ENCODE results near the gene HAGH.

The HAGH gene

GRCh38 chr16:1786242-1787055 lies 40.2 kb downstream of the HAGH start:
- TF ChIP-seq, protein P1, sequence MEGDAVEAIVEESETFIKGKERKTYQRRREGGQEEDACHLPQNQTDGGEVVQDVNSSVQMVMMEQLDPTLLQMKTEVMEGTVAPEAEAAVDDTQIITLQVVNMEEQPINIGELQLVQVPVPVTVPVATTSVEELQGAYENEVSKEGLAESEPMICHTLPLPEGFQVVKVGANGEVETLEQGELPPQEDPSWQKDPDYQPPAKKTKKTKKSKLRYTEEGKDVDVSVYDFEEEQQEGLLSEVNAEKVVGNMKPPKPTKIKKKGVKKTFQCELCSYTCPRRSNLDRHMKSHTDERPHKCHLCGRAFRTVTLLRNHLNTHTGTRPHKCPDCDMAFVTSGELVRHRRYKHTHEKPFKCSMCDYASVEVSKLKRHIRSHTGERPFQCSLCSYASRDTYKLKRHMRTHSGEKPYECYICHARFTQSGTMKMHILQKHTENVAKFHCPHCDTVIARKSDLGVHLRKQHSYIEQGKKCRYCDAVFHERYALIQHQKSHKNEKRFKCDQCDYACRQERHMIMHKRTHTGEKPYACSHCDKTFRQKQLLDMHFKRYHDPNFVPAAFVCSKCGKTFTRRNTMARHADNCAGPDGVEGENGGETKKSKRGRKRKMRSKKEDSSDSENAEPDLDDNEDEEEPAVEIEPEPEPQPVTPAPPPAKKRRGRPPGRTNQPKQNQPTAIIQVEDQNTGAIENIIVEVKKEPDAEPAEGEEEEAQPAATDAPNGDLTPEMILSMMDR (IDR thresholded peaks at IDR 0.05; ENCODE audit: insufficient read depth, low read length, poor library complexity, severe bottlenecking), result no peak
- DNase-seq (ENCODE audit: extremely low read depth, insufficient read length), result peak; percentile 15
- no peak overlapping the region for H3K4me3 ChIP-seq (replicated peaks; ENCODE audit: low read depth, low read length)
- peaks cover 13% of the 10 kb centered on the region for H3K36me3 ChIP-seq (ENCODE audit: control insufficient read depth, insufficient read depth, low read length)
- H3K27me3 ChIP-seq (replicated peaks; ENCODE audit: control insufficient read depth, insufficient read depth, low read length), result no peaks in the 10 kb centered on the region

DNA sequence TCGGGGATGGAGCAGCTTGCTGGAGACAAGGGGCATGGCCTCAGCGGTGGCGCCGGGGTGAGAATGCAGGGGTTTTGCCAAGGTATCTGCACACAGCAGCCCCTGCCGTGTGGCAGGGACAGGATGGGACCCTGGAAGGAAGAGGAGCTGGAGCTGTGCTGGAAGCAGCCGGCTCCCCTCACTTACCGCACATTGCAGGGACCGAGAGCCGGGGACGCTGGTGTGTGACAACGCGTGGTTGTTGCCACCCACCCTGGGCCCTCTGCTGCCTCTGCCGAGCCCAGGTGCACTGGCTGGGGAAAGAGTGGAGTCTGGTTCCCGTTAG lies 40.8 kb downstream of the HAGH start:
- no peaks in the 10 kb centered on the region for H3K27me3 ChIP-seq (replicated peaks; ENCODE audit: control insufficient read depth, insufficient read depth, low read length)
- TF ChIP-seq, protein P1 (IDR thresholded peaks at IDR 0.05; ENCODE audit: insufficient read depth, low read length, poor library complexity, severe bottlenecking), result no peak
- no peak overlapping the region for H3K4me3 ChIP-seq (replicated peaks; ENCODE audit: low read depth, low read length)
- H3K36me3 ChIP-seq (ENCODE audit: control insufficient read depth, insufficient read depth, low read length), result peaks cover 13% of the 10 kb centered on the region
- DNase-seq (ENCODE audit: extremely low read depth, insufficient read length), result peak; percentile 6

GRCh38 chr16:1784977-1785845 lies 41.4 kb downstream of the HAGH start:
- TF ChIP-seq, protein P1 (IDR thresholded peaks at IDR 0.05; ENCODE audit: insufficient read depth, low read length, poor library complexity, severe bottlenecking), result no peak
- peaks cover 11% of the 10 kb centered on the region for H3K36me3 ChIP-seq (ENCODE audit: control insufficient read depth, insufficient read depth, low read length)
- DNase-seq (ENCODE audit: extremely low read depth, insufficient read length), result no peak
- no peak overlapping the region for H3K4me3 ChIP-seq (replicated peaks; ENCODE audit: low read depth, low read length)
- no peaks in the 10 kb centered on the region for H3K27me3 ChIP-seq (replicated peaks; ENCODE audit: control insufficient read depth, insufficient read depth, low read length)

DNA sequence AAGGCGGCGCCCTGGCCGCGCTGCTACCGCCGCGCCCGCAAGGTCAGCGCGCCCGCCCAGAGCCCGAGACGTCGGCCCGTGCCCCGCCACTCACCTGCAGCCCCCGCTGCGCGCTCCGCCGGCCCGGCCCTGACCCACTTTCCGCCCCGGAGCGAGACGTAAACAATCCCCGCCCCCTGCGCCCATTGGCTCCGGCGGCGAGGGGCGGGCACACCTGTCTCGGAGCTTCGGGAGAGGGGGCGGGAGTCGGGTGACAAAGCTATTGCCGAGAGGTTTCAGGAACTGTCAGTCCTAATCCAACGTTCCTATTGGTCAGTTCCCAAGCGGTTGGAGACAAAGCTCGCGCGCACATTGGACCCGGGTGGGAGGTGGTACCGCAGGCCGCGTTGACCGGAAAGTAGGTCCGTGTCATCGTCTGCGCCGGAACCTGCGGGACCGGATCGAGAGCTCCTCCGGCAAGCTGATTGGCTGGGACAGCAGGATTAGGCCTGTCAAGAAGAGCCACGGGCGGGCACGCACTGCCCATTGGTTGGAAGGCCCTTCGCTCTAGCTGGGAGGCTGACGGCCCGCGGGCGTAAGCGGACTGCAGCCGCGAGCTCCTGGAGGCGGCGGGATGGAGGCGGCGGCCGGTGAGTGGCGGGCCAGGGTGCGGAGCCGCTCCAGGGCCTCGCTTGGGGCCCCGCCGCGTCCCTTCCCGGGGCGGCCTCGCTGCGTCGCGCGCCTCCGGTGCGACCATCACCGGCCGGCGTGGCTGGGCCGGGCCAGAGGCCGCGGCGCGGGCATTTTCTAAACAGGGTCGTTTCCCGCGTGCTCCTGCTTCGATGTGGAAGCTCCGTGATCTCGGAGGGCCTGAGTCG lies 44.0 kb downstream of the HAGH start, which contains the start of the genes NUBP2 and SPSB3:
NUBP2 (plus strand) TSS at position 553 of the 857 bp plus-strand sequence; CDS start at position 614, 61 bp downstream.
SPSB3 (minus strand) TSS at position 164 of the 857 bp plus-strand sequence. CDS start 1,088 bp downstream, outside the sequence.
- DNase-seq (ENCODE audit: extremely low read depth, insufficient read length), result peak; percentile 99
- Histone ChIP-seq H3K4me3 (replicated peaks; ENCODE audit: low read depth, low read length) (peak within 1 kb of the TSS; percentile 92), H3K36me3 (ENCODE audit: control insufficient read depth, insufficient read depth, low read length) (peaks cover 10% of the 10 kb centered on the region), H3K27me3 (replicated peaks; ENCODE audit: control insufficient read depth, insufficient read depth, low read length) (no peaks in the 10 kb centered on the region)
- TF ChIP-seq, protein P1 (IDR thresholded peaks at IDR 0.05; ENCODE audit: insufficient read depth, low read length, poor library complexity, severe bottlenecking), result no peak

GRCh38 chr16:1781758-1782407 lies 44.7 kb downstream of the HAGH start:
- peak; percentile 45 for DNase-seq (ENCODE audit: extremely low read depth, insufficient read length)
- Histone ChIP-seq H3K36me3 (ENCODE audit: control insufficient read depth, insufficient read depth, low read length) (peaks cover 9% of the 10 kb centered on the region), H3K27me3 (replicated peaks; ENCODE audit: control insufficient read depth, insufficient read depth, low read length) (no peaks in the 10 kb centered on the region), H3K4me3 (replicated peaks; ENCODE audit: low read depth, low read length) (peak overlapping the region; percentile 92)
- TF ChIP-seq, protein P1 (IDR thresholded peaks at IDR 0.05; ENCODE audit: insufficient read depth, low read length, poor library complexity, severe bottlenecking), result no peak
